PC-3 (cell line): ENCODE results near the gene TRPM1. TPM values are rescaled to one million over a fixed set of nuclear protein-coding genes. Genes with fewer than 3 reads are reported as not detected.
"Not testable (repeated sequence)": the region's sequence is repeated elsewhere in the genome, so short reads cannot be mapped to it uniquely, and the experiment has no call there.

ENCODE experiments used
- ATAC-seq: fragments of 200-7000 bp; cut with Tn5 transposase; 2 replicates; pipeline ENCODE4 v1.9.1; 2020; ENCODE audit warnings: mild to moderate bottlenecking, moderate library complexity
- BruUV-seq: library from RNA; stranded (reverse); fragments of 400-500 nt; replicated peaks from 2 replicates; lab custom pipeline; 2021; lab: Mats Ljungman, UMichigan
- CTCF ChIA-PET: fragments of 300-600 bp; sonication (Branson Sonifier 250); formaldehyde crosslinking; loops from one replicate; lab custom pipeline; 2022; ENCODE audit warnings: antibody characterized with exemption; lab: Charles Lee
- POLR2A ChIA-PET: fragments of 300-600 bp; sonication (Branson Sonifier 250); formaldehyde crosslinking; loops from one replicate; lab custom pipeline; 2022; ENCODE audit warnings: antibody characterized with exemption; ENCODE audit not compliant: unreplicated experiment; lab: Charles Lee
- DNase-seq: peaks from one replicate; pipeline ENCODE4 v3.0.0-alpha.2; 2015
- H2AFZ ChIP-seq: fragments of 300-600 bp; sonication (generic); 2 replicates; pipeline ENCODE4 v1.6.0; 2016; ENCODE audit warnings: antibody characterized with exemption, low read length
- H3F3A ChIP-seq: fragments of 300-600 bp; sonication (generic); one replicate; pipeline ENCODE4 v1.6.0; 2017; ENCODE audit warnings: antibody characterized with exemption, low read length, control low read depth, mild to moderate bottlenecking; ENCODE audit not compliant: unreplicated experiment
- H3K27ac ChIP-seq: fragments of 300-600 bp; sonication (generic); 2 replicates; pipeline ENCODE4 v1.5.1; 2016; ENCODE audit warnings: mild to moderate bottlenecking, low read length
- H3K27me3 ChIP-seq: fragments of 300-600 bp; sonication (generic); 2 replicates; pipeline ENCODE4 v1.6.1; 2016; ENCODE audit warnings: low read length, mixed read lengths
- H3K36me3 ChIP-seq: fragments of 300-600 bp; sonication (generic); 2 replicates; pipeline ENCODE4 v1.6.1; 2016; ENCODE audit warnings: low read depth, mixed run types, low read length, mixed read lengths
- H3K4me1 ChIP-seq: fragments of 300-600 bp; sonication (generic); 2 replicates; pipeline ENCODE4 v1.5.1; 2016; ENCODE audit warnings: low read length; ENCODE audit not compliant: insufficient read depth
- H3K4me2 ChIP-seq: fragments of 300-600 bp; sonication (generic); 2 replicates; pipeline ENCODE4 v1.6.0; 2016; ENCODE audit warnings: low read length
- H3K4me3 ChIP-seq: fragments of 300-600 bp; sonication (generic); 2 replicates; pipeline ENCODE4 v1.5.1; 2016; ENCODE audit warnings: mild to moderate bottlenecking, low read length, mixed read lengths
- H3K79me2 ChIP-seq: fragments of 300-600 bp; sonication (generic); 2 replicates; pipeline ENCODE4 v1.6.1; 2017; ENCODE audit warnings: low read length, mixed read lengths
- H3K9ac ChIP-seq: fragments of 300-600 bp; sonication (generic); 2 replicates; pipeline ENCODE4 v1.6.0; 2016; ENCODE audit warnings: mild to moderate bottlenecking, low read length
- H3K9me2 ChIP-seq: fragments of 300-600 bp; sonication (generic); replicated peaks from 2 replicates; pipeline ENCODE4 v1.6.1; 2016; ENCODE audit warnings: mixed run types, low read length, mixed read lengths
- H3K9me3 ChIP-seq: fragments of 300-600 bp; sonication (generic); 2 replicates; pipeline ENCODE4 v1.6.1; 2016; ENCODE audit warnings: low read length, mixed read lengths
- H4K20me1 ChIP-seq: fragments of 300-600 bp; sonication (generic); 2 replicates; pipeline ENCODE4 v1.6.1; 2016; ENCODE audit warnings: low read length, mixed read lengths
- EZH2 ChIP-seq: fragments of 300-600 bp; sonication (generic); IDR thresholded peaks from one replicate; pipeline ENCODE4 v1.6.1; 2017; ENCODE audit warnings: antibody characterized with exemption, mild to moderate bottlenecking, low read length; ENCODE audit not compliant: unreplicated experiment
- EZH2phosphoT487 ChIP-seq: fragments of 300-600 bp; sonication (generic); IDR thresholded peaks from 2 replicates; pipeline ENCODE4 v1.6.1; 2018; ENCODE audit warnings: mild to moderate bottlenecking, antibody characterized with exemption, low read length, borderline replicate concordance
- intact Hi-C: fragments of 100-400 bp; cut with micrococcal nuclease; formaldehyde crosslinking; loops from 2 replicates; pipeline ENCODE4 v1.9.0; 2023
- total RNA-seq: library from RNA; depleted of rRNA; stranded (reverse); fragments of >200 nt; gene quantifications from 2 replicates; pipeline ENCODE4 v1.2.3, GENCODE V29; 2014
- TF ChIP-seq, protein P1 (sequence below): fragments of 300-600 bp; sonication (generic); conservative IDR thresholded peaks from 2 replicates; pipeline ENCODE4 v1.5.1; 2017; ENCODE audit warnings: antibody characterized with exemption, low read depth, mild to moderate bottlenecking, low read length

Gene TRPM1
- total RNA-seq, 1 experiment from 2014 or later, result not detected

GRCh38 chr15:31088672-31089367 lies 12.7 kb downstream of the TRPM1 start:
- Histone ChIP-seq H2AFZ (no peak overlapping the region), H3K36me3 (no peaks in the 10 kb centered on the region), H3K27me3 (no peaks in the 10 kb centered on the region), H3K79me2 (no peaks in the 10 kb centered on the region), H3K4me2 (no peak overlapping the region), H4K20me1 (no peaks in the 10 kb centered on the region), H3K9me3 (no peaks in the 10 kb centered on the region), H3K27ac (no peak overlapping the region), H3K4me1 (peaks cover 19% of the 10 kb centered on the region), H3K4me3 (no peak overlapping the region), H3K9ac (no peak overlapping the region), H3F3A (no peaks in the 10 kb centered on the region), H3K9me2 (no peaks in the 10 kb centered on the region)
- intact Hi-C loops, result no loop called here
- no peak for ATAC-seq
- no peak for DNase-seq
- BruUV-seq, result no TSS peak
- ChIA-PET POLR2A (no interaction called here), CTCF (no interaction called here)
- TF ChIP-seq EZH2phosphoT487, result no peak
- TF ChIP-seq, protein P1, sequence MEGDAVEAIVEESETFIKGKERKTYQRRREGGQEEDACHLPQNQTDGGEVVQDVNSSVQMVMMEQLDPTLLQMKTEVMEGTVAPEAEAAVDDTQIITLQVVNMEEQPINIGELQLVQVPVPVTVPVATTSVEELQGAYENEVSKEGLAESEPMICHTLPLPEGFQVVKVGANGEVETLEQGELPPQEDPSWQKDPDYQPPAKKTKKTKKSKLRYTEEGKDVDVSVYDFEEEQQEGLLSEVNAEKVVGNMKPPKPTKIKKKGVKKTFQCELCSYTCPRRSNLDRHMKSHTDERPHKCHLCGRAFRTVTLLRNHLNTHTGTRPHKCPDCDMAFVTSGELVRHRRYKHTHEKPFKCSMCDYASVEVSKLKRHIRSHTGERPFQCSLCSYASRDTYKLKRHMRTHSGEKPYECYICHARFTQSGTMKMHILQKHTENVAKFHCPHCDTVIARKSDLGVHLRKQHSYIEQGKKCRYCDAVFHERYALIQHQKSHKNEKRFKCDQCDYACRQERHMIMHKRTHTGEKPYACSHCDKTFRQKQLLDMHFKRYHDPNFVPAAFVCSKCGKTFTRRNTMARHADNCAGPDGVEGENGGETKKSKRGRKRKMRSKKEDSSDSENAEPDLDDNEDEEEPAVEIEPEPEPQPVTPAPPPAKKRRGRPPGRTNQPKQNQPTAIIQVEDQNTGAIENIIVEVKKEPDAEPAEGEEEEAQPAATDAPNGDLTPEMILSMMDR, result no peak
- TF ChIP-seq EZH2, result no peak

GRCh38 chr15:31088041-31088440 lies 13.5 kb downstream of the TRPM1 start:
- CTCF ChIA-PET, result not testable (repeated sequence)

DNA sequence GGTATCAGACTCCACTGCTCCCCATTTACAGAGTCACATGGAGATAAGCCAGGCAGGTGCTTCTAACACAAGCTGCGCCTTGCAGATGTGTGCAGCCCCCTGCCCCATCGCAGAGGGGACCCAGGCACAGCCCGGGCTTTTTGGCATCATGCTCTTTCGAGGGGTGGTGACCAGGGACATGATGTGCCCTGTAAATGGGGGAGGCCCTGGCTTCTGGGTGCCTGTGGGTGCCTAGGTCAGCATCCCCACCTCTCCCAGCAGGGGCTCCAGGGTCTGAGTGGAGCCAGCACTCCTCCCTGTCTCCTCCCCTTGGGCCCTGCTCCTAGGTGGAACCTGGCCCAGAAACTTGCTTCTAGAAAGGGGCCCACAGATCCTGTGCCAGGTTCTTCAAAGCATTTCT lies 15.2 kb downstream of the TRPM1 start:
- ATAC-seq (no peak), DNase-seq (no peak)
- no peaks in the 10 kb centered on the region for H4K20me1 ChIP-seq
- H3K9me2 ChIP-seq, result no peaks in the 10 kb centered on the region
- CTCF ChIA-PET, result no interaction called here
- POLR2A ChIA-PET, result no interaction called here
- BruUV-seq, result no TSS peak
- no peak overlapping the region for H3K27ac ChIP-seq
- intact Hi-C loops, result no loop called here
- TF ChIP-seq, protein P1, result no peak
- no peak for TF ChIP-seq EZH2
- TF ChIP-seq EZH2phosphoT487, result no peak
- H3K79me2 ChIP-seq, result no peaks in the 10 kb centered on the region
- H3K4me3 ChIP-seq, result no peak overlapping the region
- no peak overlapping the region for H2AFZ ChIP-seq
- no peaks in the 10 kb centered on the region for H3K27me3 ChIP-seq
- no peaks in the 10 kb centered on the region for H3K36me3 ChIP-seq
- no peaks in the 10 kb centered on the region for H3K9me3 ChIP-seq
- H3K4me2 ChIP-seq, result no peak overlapping the region
- no peak overlapping the region for H3K9ac ChIP-seq
- peaks cover 24% of the 10 kb centered on the region for H3K4me1 ChIP-seq
- H3F3A ChIP-seq, result no peaks in the 10 kb centered on the region

More at GRCh38 chr15:31088041-31088440, 13.5 kb downstream of the TRPM1 start:
- H3K9me3 ChIP-seq, H3F3A ChIP-seq, H3K27me3 ChIP-seq, BruUV-seq, H3K4me2 ChIP-seq, H3K9me2 ChIP-seq, H3K27ac ChIP-seq, H3K4me3 ChIP-seq, H2AFZ ChIP-seq, POLR2A ChIA-PET, H4K20me1 ChIP-seq, DNase-seq, intact Hi-C loops, ATAC-seq, H3K9ac ChIP-seq, H3K79me2 ChIP-seq, H3K36me3 ChIP-seq: not testable (repeated sequence)
- H3K4me1 ChIP-seq, result peaks cover 21% of the 10 kb centered on the region
